ENCODE results near the gene LSAMP. TPM values are rescaled to one million over a fixed set of nuclear protein-coding genes. Genes with fewer than 3 reads are reported as not detected.

The LSAMP gene
- total and polyA plus RNA-seq, 2 of the 4 experiments (the other 2 are of a cell fraction), result 7.9 to 8.0 TPM

- POLR2A ChIA-PET (ENCODE audit: unreplicated experiment), result interaction anchor here (0.6 kb wide), 1 partner anchor 86 kb away, joined by 8 read pairs; no protein-coding TSS in a partner anchor
- H3K9me1 ChIP-seq (ENCODE audit: insufficient read depth, low read length), result no peaks in the 10 kb centered on the region
- H3K18ac ChIP-seq (ENCODE audit: low read depth, low read length), result no peak overlapping the region
- no peak overlapping the region for H4K8ac ChIP-seq (ENCODE audit: low read depth in 2 of 2, low read length in 2 of 2)
- no TSS peak for BruUV-seq (replicated peaks)
- H3K4me2 ChIP-seq (ENCODE audit: low read depth, low read length), result peak overlapping the region; percentile 13; the same call in 1 of the 2 replicates
- H3K4ac ChIP-seq (ENCODE audit: low read depth, low read length), result no peak overlapping the region
- WGBS, 2 experiments (ENCODE audit: extremely low coverage in 2 of 2, insufficient read length in 1 of 2), result no CpG with 5 or more reads among the region's 4 CpGs
- H2AK5ac ChIP-seq (ENCODE audit: low read depth, low read length), result no peak overlapping the region
- no peak overlapping the region for H3K23ac ChIP-seq (ENCODE audit: low read depth, low read length)
- H4K20me1 ChIP-seq (ENCODE audit: insufficient read depth, low read length), result no peaks in the 10 kb centered on the region
- H2AFZ ChIP-seq (replicated peaks; ENCODE audit: low read length, poor library complexity), result no peak overlapping the region
- H3K27ac ChIP-seq (ENCODE audit: insufficient read depth, low read length), result no peak overlapping the region
- TF ChIP-seq POLR2A (IDR thresholded peaks at IDR 0.05; ENCODE audit: low read depth, low read length) (no peak), CHD1 (IDR thresholded peaks at IDR 0.05; ENCODE audit: low read depth, low read length) (no peak), MAZ (IDR thresholded peaks at IDR 0.05; ENCODE audit: borderline replicate concordance, low read depth, low read length) (no peak), NFE2L2 (IDR thresholded peaks at IDR 0.05; ENCODE audit: low read depth, low read length) (no peak), FOS (IDR thresholded peaks at IDR 0.05; ENCODE audit: low read depth, low read length) (no peak), ELK1 (IDR thresholded peaks at IDR 0.05; ENCODE audit: borderline replicate concordance, low read depth, low read length) (no peak), MXI1 (IDR thresholded peaks at IDR 0.05; ENCODE audit: borderline replicate concordance, low read depth, low read length) (no peak), RAD21 (IDR thresholded peaks at IDR 0.05; ENCODE audit: low read length) (no peak), RCOR1 (IDR thresholded peaks at IDR 0.05; ENCODE audit: insufficient replicate concordance, low read length) (no peak), CEBPB (IDR thresholded peaks at IDR 0.05; ENCODE audit: low read depth, low read length) (no peak), RFX5 (IDR thresholded peaks at IDR 0.05; ENCODE audit: low read depth, low read length) (no peak), USF2 (IDR thresholded peaks at IDR 0.05; ENCODE audit: low read depth, low read length) (no peak), CTCF (conservative IDR thresholded peaks at IDR 0.05; ENCODE audit: low read depth, low read length) (no peak), SMC3 (IDR thresholded peaks at IDR 0.05; ENCODE audit: low read depth, low read length) (no peak), MAFK (IDR thresholded peaks at IDR 0.05; ENCODE audit: low read depth, low read length) (no peak), BHLHE40 (IDR thresholded peaks at IDR 0.05; ENCODE audit: low read depth, low read length) (no peak)
- H4K5ac ChIP-seq (ENCODE audit: low read depth, low read length), result no peak overlapping the region
- DNase-seq (peak; percentile 88), ATAC-seq (ENCODE audit: low read depth) (peak; percentile 86)
- intact Hi-C loops (cut with micrococcal nuclease), result no loop called here
- no peak overlapping the region for H3K9ac ChIP-seq (ENCODE audit: low read depth, low read length)
- H3K56ac ChIP-seq (ENCODE audit: extremely low read depth, insufficient read depth, low read length), result no peak overlapping the region
- H2BK5ac ChIP-seq (ENCODE audit: low read depth, low read length, poor library complexity, severe bottlenecking), result no peak overlapping the region
- no peak overlapping the region for H4K91ac ChIP-seq (ENCODE audit: insufficient read depth, low read depth, low read length)
- no peaks in the 10 kb centered on the region for H3K4me1 ChIP-seq (ENCODE audit: control insufficient read depth, insufficient read depth, low read length)
- in situ Hi-C loops (cut with MboI; ENCODE audit: low sequenced_read_pairs), result no loop called here
- no peak overlapping the region for H2BK15ac ChIP-seq (ENCODE audit: low read depth, low read length)
- H2BK20ac ChIP-seq (ENCODE audit: low read depth, low read length), result no peak overlapping the region
- no peaks in the 10 kb centered on the region for H3K9me3 ChIP-seq (ENCODE audit: control insufficient read depth, insufficient read depth, low read length)
- no peak overlapping the region for H2AK9ac ChIP-seq (replicated peaks; ENCODE audit: low read depth, low read length, poor library complexity)
- CTCF ChIA-PET, result no interaction called here
- no peak overlapping the region for H3K4me3 ChIP-seq (ENCODE audit: insufficient read depth, low read depth, low read length)
- no peaks in the 10 kb centered on the region for H3K36me3 ChIP-seq (ENCODE audit: control insufficient read depth, insufficient read depth, low read length)
- no peaks in the 10 kb centered on the region for H3K79me1 ChIP-seq (ENCODE audit: low read depth in 1 of 2, low read length in 2 of 2)
- no peak overlapping the region for H3K14ac ChIP-seq (replicated peaks; ENCODE audit: low read depth, low read length)
- H3K27me3 ChIP-seq (ENCODE audit: control insufficient read depth, insufficient read depth, low read length), result no peaks in the 10 kb centered on the region
- no peak overlapping the region for H2BK120ac ChIP-seq (ENCODE audit: low read depth, low read length)
- dilution Hi-C loops (cut with HindIII; ENCODE audit: low sequenced_read_pairs, unreplicated experiment), result no loop called here
Observed at GRCh38 chr3:116339441-116340028, 105.8 kb downstream of the LSAMP start.
